Measurements from ENCODE around the gene AFM.
"Not testable (repeated sequence)": the region's sequence is repeated elsewhere in the genome, so short reads cannot be mapped to it uniquely, and the experiment has no call there.

The AFM gene

DNA sequence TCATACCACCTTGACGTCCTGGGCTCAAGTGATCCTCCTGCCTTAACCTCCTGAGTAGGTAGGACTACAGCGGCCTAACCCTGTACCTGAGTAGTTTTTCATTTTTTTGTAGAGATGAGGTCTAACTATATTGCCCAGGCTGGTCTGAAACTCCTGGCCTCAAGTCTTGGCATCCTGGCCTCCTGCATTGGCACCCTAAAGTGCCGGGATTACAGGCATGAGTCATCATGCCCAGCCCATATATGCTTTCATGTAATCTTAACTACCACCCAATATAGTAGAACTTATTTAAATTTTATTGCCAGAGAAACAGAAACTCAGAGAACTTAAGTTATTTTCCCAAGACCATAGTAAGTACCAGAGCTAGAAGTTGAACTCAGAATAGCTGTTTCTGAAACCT is 27.1 kb downstream of the AFM start:
- no peak for DNase-seq (ENCODE audit: low read depth)

- no peak for DNase-seq (ENCODE audit: low read depth)
Measured at GRCh38 chr4:73518340-73518739, 36.8 kb downstream of the AFM start.

DNA sequence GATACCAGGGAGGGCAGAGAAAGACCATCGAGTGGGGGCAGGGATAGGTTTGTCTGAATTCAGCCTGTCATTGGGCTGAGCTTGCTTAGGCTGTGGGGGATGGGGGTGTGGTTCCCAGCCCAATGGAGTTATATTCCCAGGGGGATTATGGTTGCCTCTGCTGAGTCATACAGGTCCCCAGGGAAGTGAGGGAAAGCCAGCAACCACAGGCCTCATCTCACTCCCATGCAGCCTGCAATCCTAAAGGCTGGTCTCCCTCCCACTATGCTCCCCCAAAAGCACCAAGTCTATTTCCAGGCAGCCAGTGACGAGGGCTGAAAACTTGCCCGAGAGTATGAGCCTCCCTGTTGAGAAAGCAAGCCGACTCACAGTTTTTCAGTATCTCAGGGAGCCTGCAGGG is 39.3 kb downstream of the AFM start:
- DNase-seq (ENCODE audit: low read depth) = peak; percentile 23

DNA sequence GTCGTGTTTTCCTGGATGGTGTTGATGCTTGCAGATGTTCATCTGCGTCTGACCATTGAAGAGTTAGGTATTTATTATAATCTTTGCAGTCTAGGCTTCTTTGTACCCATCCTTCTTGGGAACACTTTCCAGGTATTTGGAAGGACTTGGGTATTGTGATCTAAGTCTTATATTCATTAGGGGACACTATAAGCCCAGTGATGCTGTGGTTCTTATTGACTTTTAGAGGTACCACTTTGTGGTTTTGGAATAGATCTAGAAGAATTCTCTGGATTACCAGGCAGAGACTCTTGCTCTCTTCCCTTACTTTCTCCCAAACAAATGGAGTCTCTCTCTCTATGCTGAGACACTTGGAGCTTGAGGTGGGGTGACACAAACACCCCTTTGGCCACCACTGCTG is 41.6 kb downstream of the AFM start:
- DNase-seq (ENCODE audit: low read depth) = no peak

GRCh38 chr4:73525611-73526010 is 44.1 kb downstream of the AFM start:
- DNase-seq (ENCODE audit: low read depth) = no peak

GRCh38 chr4:73527196-73527595 is 45.7 kb downstream of the AFM start:
- DNase-seq (ENCODE audit: low read depth) = no peak

- DNase-seq (ENCODE audit: low read depth) = no peak
Measured at GRCh38 chr4:73528171-73528570, 46.6 kb downstream of the AFM start.

- no peak for DNase-seq (ENCODE audit: low read depth)
Measured at GRCh38 chr4:73533515-73534422, 52.2 kb downstream of the AFM start.

DNA sequence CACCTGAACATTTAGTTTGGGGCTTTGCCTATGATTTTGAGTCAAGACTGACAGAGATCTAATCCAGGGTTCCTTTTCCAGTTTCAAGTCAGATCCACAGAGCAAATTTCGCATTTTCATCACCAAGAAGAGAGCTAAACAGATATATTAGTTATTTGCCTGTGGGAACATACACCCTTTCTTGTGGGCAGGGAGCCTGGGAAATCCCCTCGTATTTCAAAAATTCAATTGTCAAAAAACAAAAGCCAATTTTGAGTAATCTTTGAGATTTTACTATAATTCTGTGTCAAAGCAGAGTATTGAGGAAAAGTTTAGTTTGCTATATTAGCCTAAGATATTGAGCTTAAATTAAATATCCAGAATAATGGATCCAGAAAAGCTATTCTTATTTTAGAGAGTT is 56.6 kb downstream of the AFM start:
- DNase-seq (ENCODE audit: low read depth) = no peak

DNA sequence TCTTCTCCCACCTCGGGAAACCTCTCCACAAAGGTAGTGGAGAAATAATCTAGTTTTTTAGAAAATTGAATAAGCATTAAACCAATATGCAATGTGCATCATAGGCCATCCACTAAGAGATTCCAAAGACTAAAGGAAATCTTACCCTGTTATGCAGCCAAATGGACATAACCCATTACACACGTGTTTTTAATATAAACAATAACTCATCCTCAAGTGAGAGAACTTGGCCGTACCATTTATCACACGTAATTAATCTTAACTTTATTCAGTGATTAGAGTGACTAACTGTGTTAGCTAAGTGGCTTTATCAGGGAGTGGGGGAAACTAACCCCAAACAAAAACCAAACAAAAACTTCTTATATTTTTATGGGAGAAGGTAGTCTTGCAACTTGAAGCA is 57.8 kb downstream of the AFM start:
- no peak for DNase-seq (ENCODE audit: low read depth)

- no peak for DNase-seq (ENCODE audit: low read depth)
Measured at GRCh38 chr4:73540826-73541225, 59.3 kb downstream of the AFM start.

DNA sequence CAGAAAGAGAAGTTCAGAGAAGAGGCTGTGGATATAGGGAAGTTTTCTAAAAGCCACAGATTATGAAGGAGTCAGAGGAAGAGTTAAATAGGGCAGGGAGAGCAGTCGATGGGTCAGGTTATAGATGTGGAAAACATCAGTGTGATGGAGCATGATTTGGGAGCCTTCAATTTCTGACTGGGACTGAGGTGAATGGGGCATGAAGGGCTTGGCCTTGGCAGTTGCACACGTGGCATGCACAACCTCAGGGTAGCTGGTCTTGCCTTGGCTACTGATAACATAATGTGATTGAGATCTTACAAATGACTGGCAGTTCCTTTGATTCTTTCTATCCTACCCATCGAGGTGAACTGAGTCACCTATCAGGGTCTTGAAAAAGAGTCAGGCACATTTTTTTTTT is 59.7 kb downstream of the AFM start:
- DNase-seq (ENCODE audit: low read depth) = no peak

GRCh38 chr4:73544620-73545019 is 63.1 kb downstream of the AFM start:
- DNase-seq (ENCODE audit: low read depth) = no peak

DNA sequence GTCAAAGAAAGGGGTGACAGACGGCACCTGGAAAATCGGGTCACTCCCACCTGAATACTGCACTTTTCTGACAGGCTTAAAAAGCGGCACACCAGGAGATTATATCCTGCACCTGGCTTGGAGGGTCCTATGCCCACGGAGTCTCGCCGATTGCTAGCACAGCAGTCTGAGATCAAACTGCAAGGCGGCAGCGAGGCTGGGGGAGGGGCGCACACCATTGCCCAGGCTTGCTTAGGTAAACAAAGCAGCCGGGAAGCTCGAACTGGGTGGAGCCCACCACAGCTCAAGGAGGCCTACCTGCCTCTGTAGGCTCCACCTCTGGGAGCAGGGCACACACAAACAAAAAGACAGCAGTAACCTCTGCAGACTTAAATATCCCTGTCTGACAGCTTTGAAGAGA is 69.3 kb downstream of the AFM start:
- not testable (repeated sequence) for DNase-seq (ENCODE audit: low read depth)
